Hepatocyte (in vitro differentiated cells): ENCODE measurements around the gene INTS11. TPM values are rescaled to one million over a fixed set of nuclear protein-coding genes. Genes with fewer than 3 reads are reported as not detected.

Experiments used
- DNase-seq: peaks from one replicate; pipeline ENCODE4 v3.0.0-alpha.2; 2016; ENCODE audit warnings: low spot score
- H2AFZ ChIP-seq: fragments of 200-600 bp; sonication (generic); 2 replicates; pipeline ENCODE4 v1.6.0; 2016; ENCODE audit warnings: antibody characterized with exemption, mild to moderate bottlenecking
- H3K27ac ChIP-seq: fragments of 200-600 bp; sonication (generic); 2 replicates; pipeline ENCODE4 v1.5.1; 2016; ENCODE audit warnings: mild to moderate bottlenecking
- H3K27me3 ChIP-seq: fragments of 200-600 bp; sonication (generic); 2 replicates; pipeline ENCODE4 v1.6.1; 2016
- H3K36me3 ChIP-seq: fragments of 200-600 bp; sonication (generic); replicated peaks from 2 replicates; pipeline ENCODE4 v1.5.1; 2016; ENCODE audit warnings: low read depth; ENCODE audit not compliant: insufficient read depth
- H3K4me1 ChIP-seq: fragments of 200-600 bp; sonication (generic); 2 replicates; pipeline ENCODE4 v1.5.1; 2016; ENCODE audit warnings: mild to moderate bottlenecking, moderate library complexity; ENCODE audit not compliant: insufficient read depth
- H3K4me2 ChIP-seq: fragments of 200-600 bp; sonication (generic); 2 replicates; pipeline ENCODE4 v1.6.0; 2016
- H3K4me3 ChIP-seq: fragments of 200-600 bp; sonication (generic); 2 replicates; pipeline ENCODE4 v1.5.1; 2016; ENCODE audit warnings: mild to moderate bottlenecking
- H3K79me2 ChIP-seq: fragments of 200-600 bp; sonication (generic); 2 replicates; pipeline ENCODE4 v1.6.0; 2017; ENCODE audit warnings: mild to moderate bottlenecking
- H3K9me2 ChIP-seq: fragments of 200-600 bp; sonication (generic); replicated peaks from 2 replicates; pipeline ENCODE4 v1.6.0; 2017; ENCODE audit warnings: mild to moderate bottlenecking; ENCODE audit not compliant: insufficient read depth
- H3K9me3 ChIP-seq: fragments of 200-600 bp; sonication (generic); 2 replicates; pipeline ENCODE4 v1.5.1; 2016; ENCODE audit warnings: low read depth, mild to moderate bottlenecking
- H4K20me1 ChIP-seq: fragments of 200-600 bp; sonication (generic); 2 replicates; pipeline ENCODE4 v1.6.0; 2016; ENCODE audit warnings: mild to moderate bottlenecking; ENCODE audit not compliant: insufficient read depth, poor library complexity, severe bottlenecking
- CTCF ChIP-seq: fragments of 200-600 bp; sonication (generic); IDR thresholded peaks from 2 replicates; pipeline ENCODE4 v1.5.1; 2016; ENCODE audit warnings: antibody characterized with exemption, mild to moderate bottlenecking; ENCODE audit not compliant: poor library complexity
- EZH2 ChIP-seq: fragments of 200-600 bp; sonication (generic); IDR thresholded peaks from 2 replicates; pipeline ENCODE4 v1.6.1; 2016; ENCODE audit warnings: antibody characterized with exemption, mild to moderate bottlenecking, borderline replicate concordance
- EZH2phosphoT487 ChIP-seq: fragments of 200-600 bp; sonication (generic); IDR thresholded peaks from one replicate; pipeline ENCODE4 v1.6.1; 2018; ENCODE audit warnings: antibody characterized with exemption, mild to moderate bottlenecking, low read depth, moderate library complexity; ENCODE audit not compliant: unreplicated experiment, severe bottlenecking
- WGBS: methylation state at CpG from one replicate; pipeline ENCODE4 v1.1.6; 2016; ENCODE audit warnings: low lambda C conversion rate; ENCODE audit errors: missing lambda C conversion rate; 5-methylcytosine and 5-hydroxymethylcytosine counted together
- polyA plus RNA-seq: library from polyadenylated mRNA; unstranded; fragments of >200 nt; fragmentation: Nextera tagmentation; extraction: Ambion mirVana; gene quantifications from 2 replicates; pipeline ENCODE4 v1.2.1, GENCODE V29; 2016
- total RNA-seq: library from RNA; depleted of rRNA; stranded (reverse); fragments of >200 nt; gene quantifications from 2 replicates; pipeline ENCODE4 v1.2.3, GENCODE V29; 2014

Gene INTS11
- total and polyA plus RNA-seq, 2 experiments from 2014 or later = 80.4 to 80.6 TPM

- peaks cover 9% of the 10 kb centered on the region for H3K4me1 ChIP-seq
- H3K4me3 ChIP-seq = no peak overlapping the region
- no peaks in the 10 kb centered on the region for H3K9me2 ChIP-seq
- no peaks in the 10 kb centered on the region for H3K27me3 ChIP-seq
- H3K79me2 ChIP-seq = peaks cover 19% of the 10 kb centered on the region
- no peak for DNase-seq
- WGBS = 81% methylated on average over 9 of the region's 22 CpGs
- H4K20me1 ChIP-seq = peaks cover 19% of the 10 kb centered on the region
- H3K4me2 ChIP-seq = no peak overlapping the region
- TF ChIP-seq CTCF (peak; percentile 22), EZH2 (no peak)
- H3K9me3 ChIP-seq = no peaks in the 10 kb centered on the region
- H3K27ac ChIP-seq = no peak overlapping the region
- H3K36me3 ChIP-seq = no peaks in the 10 kb centered on the region
- H2AFZ ChIP-seq = no peak overlapping the region
Observed at GRCh38 chr1:1299686-1300351, 24.6 kb downstream of the INTS11 start.

GRCh38 chr1:1298861-1299685, 25.4 kb downstream of the INTS11 start:
- WGBS = 70% methylated on average over 28 of the region's 30 CpGs
- Histone ChIP-seq H2AFZ (no peak overlapping the region), H3K79me2 (peaks cover 11% of the 10 kb centered on the region), H3K36me3 (no peaks in the 10 kb centered on the region), H3K27me3 (no peaks in the 10 kb centered on the region), H3K4me1 (peaks cover 3% of the 10 kb centered on the region), H3K4me3 (no peak overlapping the region), H3K9me3 (no peaks in the 10 kb centered on the region), H3K9me2 (no peaks in the 10 kb centered on the region), H4K20me1 (peaks cover 15% of the 10 kb centered on the region), H3K4me2 (no peak overlapping the region), H3K27ac (no peak overlapping the region)
- TF ChIP-seq EZH2phosphoT487 = no peak
- no peak for TF ChIP-seq EZH2
- TF ChIP-seq CTCF = no peak
- no peak for DNase-seq

DNA sequence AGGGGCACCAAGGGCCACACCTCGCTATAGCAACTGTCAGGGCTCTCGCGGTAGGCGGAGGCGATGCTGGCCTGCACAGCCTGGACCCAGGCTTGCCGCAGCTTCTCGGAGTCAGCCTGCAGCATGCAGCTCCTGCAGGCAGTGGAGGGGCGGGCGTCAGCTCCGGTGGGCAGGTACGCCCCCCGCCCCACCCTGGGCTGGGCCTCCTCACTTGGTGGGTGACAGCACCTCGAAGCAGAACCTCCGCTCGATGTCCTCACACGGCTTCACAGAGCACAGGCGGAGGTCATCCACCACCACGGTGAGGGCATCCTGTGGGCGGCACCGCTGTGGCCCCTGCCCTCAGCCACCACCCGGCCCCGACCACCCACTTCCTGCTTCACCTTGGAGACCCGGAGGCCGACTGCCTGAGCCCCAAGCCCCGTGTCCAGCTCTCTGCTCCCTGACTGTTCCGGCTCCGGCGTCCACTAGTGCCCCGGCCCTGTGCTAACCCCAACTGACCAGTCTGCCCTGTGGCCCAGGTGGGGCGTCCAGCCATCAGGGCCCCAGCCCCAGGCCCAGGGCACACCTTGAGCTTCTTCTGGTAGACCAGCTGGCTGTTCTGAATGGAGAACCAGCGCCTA, 26.5 kb downstream of the INTS11 start:
- no peaks in the 10 kb centered on the region for H3K4me1 ChIP-seq
- H3K9me2 ChIP-seq = no peaks in the 10 kb centered on the region
- no peak overlapping the region for H3K4me2 ChIP-seq
- H3K4me3 ChIP-seq = no peak overlapping the region
- no peaks in the 10 kb centered on the region for H3K9me3 ChIP-seq
- no peak for DNase-seq
- H3K36me3 ChIP-seq = no peaks in the 10 kb centered on the region
- TF ChIP-seq EZH2phosphoT487 = no peak
- TF ChIP-seq EZH2 = no peak
- TF ChIP-seq CTCF = no peak
- peaks cover 1% of the 10 kb centered on the region for H3K79me2 ChIP-seq
- no peaks in the 10 kb centered on the region for H3K27me3 ChIP-seq
- WGBS = 98% methylated on average over 24 of the region's 31 CpGs
- H3K27ac ChIP-seq = no peak overlapping the region
- peaks cover 10% of the 10 kb centered on the region for H4K20me1 ChIP-seq
- H2AFZ ChIP-seq = no peak overlapping the region
